Keratinocyte (primary cell): ENCODE data around the gene PIK3CD. TPM values are rescaled to one million over a fixed set of nuclear protein-coding genes. Genes with fewer than 3 reads are reported as not detected.
"Not testable (repeated sequence)": the region's sequence is repeated elsewhere in the genome, so short reads cannot be mapped to it uniquely, and the experiment has no call there.

Source experiments
- DNase-seq: peaks from one replicate; pipeline ENCODE4 v3.0.0-alpha.2; 2011; ENCODE audit warnings: low read depth, missing footprints, low spot score
- FAIRE-seq: peaks from 2 replicates; lab custom pipeline; 2011; peaks lifted over from hg19 to GRCh38; lab: Jason Lieb, UNC
- H2AFZ ChIP-seq: 2 replicates; pipeline ENCODE4 v1.6.0; 2012; ENCODE audit warnings: low read length, control low read depth, inconsistent platforms; ENCODE audit not compliant: control insufficient read depth
- H3K27ac ChIP-seq: 2 replicates; pipeline ENCODE4 v1.5.1; 2011; ENCODE audit warnings: low read length; ENCODE audit not compliant: control insufficient read depth, insufficient read depth
- H3K27me3 ChIP-seq: 3 replicates; pipeline ENCODE4 v1.6.0; 2011; ENCODE audit warnings: low read length; ENCODE audit not compliant: control insufficient read depth, insufficient read depth; ENCODE audit errors: extremely low read depth
- H3K36me3 ChIP-seq, 2 experiments: 2 replicates in 1 of 2; 3 replicates in 1 of 2; pipeline ENCODE4 v1.5.1; 2011; ENCODE audit warnings: low read length in 2 of 2, mild to moderate bottlenecking in 1 of 2; ENCODE audit not compliant: control insufficient read depth in 2 of 2, insufficient read depth in 2 of 2; ENCODE audit errors: extremely low read depth in 1 of 2
- H3K4me1 ChIP-seq: 3 replicates; pipeline ENCODE4 v1.5.1; 2011; ENCODE audit warnings: low read length; ENCODE audit not compliant: control insufficient read depth, insufficient read depth; ENCODE audit errors: extremely low read depth
- H3K4me2 ChIP-seq: 3 replicates; pipeline ENCODE4 v1.6.0; 2011; ENCODE audit warnings: low read depth, low read length; ENCODE audit not compliant: control insufficient read depth, insufficient read depth; ENCODE audit errors: extremely low read depth
- H3K4me3 ChIP-seq, 3 experiments: fragments of 200-600 bp in 1 of 3; sonication (generic) in 1 of 3; 2 replicates in 2 of 3; 3 replicates in 1 of 3; pipeline ENCODE4 v1.5.1; 2011 to 2016; ENCODE audit warnings: low read length in 3 of 3, mild to moderate bottlenecking in 3 of 3, control low read depth in 2 of 3, inconsistent platforms in 1 of 3, low read depth in 1 of 3, mixed read lengths in 1 of 3, mixed run types in 1 of 3, moderate library complexity in 1 of 3; ENCODE audit not compliant: control insufficient read depth in 2 of 3, insufficient read depth in 2 of 3; ENCODE audit errors: extremely low read depth in 1 of 3
- H3K79me2 ChIP-seq: 2 replicates; pipeline ENCODE4 v1.6.0; 2012; ENCODE audit warnings: low read length; ENCODE audit not compliant: control insufficient read depth, insufficient read depth
- H3K9ac ChIP-seq: 3 replicates; pipeline ENCODE4 v1.6.0; 2011; ENCODE audit warnings: low read length; ENCODE audit not compliant: control insufficient read depth, insufficient read depth; ENCODE audit errors: extremely low read depth
- H3K9me1 ChIP-seq: 3 replicates; pipeline ENCODE4 v1.6.0; 2011; ENCODE audit warnings: low read length; ENCODE audit not compliant: control insufficient read depth, insufficient read depth; ENCODE audit errors: extremely low read depth
- H3K9me3 ChIP-seq: 2 replicates; pipeline ENCODE4 v1.5.1; 2012; ENCODE audit warnings: low read depth, low read length; ENCODE audit not compliant: control insufficient read depth
- H4K20me1 ChIP-seq: 3 replicates; pipeline ENCODE4 v1.6.0; 2011; ENCODE audit warnings: low read length; ENCODE audit not compliant: control insufficient read depth, insufficient read depth; ENCODE audit errors: extremely low read depth
- EZH2 ChIP-seq: IDR thresholded peaks from one replicate; pipeline ENCODE4 v1.6.1; 2012; ENCODE audit warnings: inconsistent platforms, mild to moderate bottlenecking, low read length, moderate library complexity
- dilution Hi-C: fragments of 300-500 bp; cut with MboI; formaldehyde crosslinking; loops from one replicate; pipeline ENCODE4 v1.7.0; 2020; ENCODE audit warnings: low sequenced_read_pairs; ENCODE audit not compliant: extremely low pct_ligation_motif_present
- polyA plus RNA-seq, 5 experiments: library from polyadenylated mRNA; depleted of rRNA in 3 of 5; stranded (reverse) in 3 of 5; stranded (forward) in 1 of 5; unstranded in 1 of 5; fragments of >200 nt; gene quantifications; 1 replicate in 1 of 5; 2 replicates in 3 of 5; 3 replicates in 1 of 5; pipeline versions ENCODE4 v1.2.1 to v1.2.3, GENCODE V29; 2011 to 2012; ENCODE audit warnings: missing spikeins in 2 of 5, low read depth in 1 of 5, low replicate concordance in 1 of 5
- TF ChIP-seq, protein P1 (sequence below), 3 experiments: IDR thresholded peaks in 1 of 3; conservative IDR thresholded peaks in 1 of 3; optimal IDR thresholded peaks in 1 of 3; 2 replicates in 2 of 3; 3 replicates in 1 of 3; pipeline versions ENCODE3 to v1.5.1; 2011; ENCODE audit warnings: low read length in 3 of 3, mild to moderate bottlenecking in 3 of 3, moderate library complexity in 2 of 3, control low read depth in 1 of 3, inconsistent platforms in 1 of 3; ENCODE audit not compliant: insufficient read depth in 2 of 3; ENCODE audit errors: extremely low read depth in 1 of 3

PIK3CD gene
- polyA plus RNA-seq, 1 donor (not counting 4 experiments of a cell fraction or from before 2014, with no cell fraction given), result 7.8 TPM

DNA sequence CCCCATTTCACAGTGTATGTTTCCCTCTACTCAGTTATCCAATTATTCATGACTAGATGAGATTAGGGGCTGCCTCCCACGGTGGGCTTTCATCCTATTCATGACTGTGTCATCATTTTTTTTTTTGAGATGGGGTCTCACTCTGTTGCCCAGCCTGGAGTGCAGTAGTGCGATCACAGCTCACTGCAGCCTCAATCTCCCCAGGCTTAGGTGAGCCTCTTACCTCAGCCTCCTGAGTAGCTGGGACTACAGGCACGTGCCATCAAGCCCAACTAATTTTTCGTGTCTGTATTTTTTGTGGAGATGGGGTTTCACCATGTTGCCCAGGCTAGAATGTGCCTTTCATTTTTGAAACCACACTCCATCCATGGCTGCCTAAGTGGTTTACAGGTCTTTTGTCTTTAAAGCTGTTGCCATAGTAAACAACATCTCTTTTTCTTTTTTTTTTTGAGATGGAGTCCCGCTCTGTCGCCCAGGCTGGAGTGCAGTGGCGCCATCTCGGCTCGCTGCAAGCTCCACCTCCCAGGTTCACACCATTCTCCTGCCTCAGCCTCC lies 60.0 kb downstream of the PIK3CD start:
- FAIRE-seq (no peak), DNase-seq (no peak)
- Histone ChIP-seq H3K4me2 (no peak overlapping the region), H3K9ac (no peak overlapping the region), H3K9me1 (no peaks in the 10 kb centered on the region), H4K20me1 (no peaks in the 10 kb centered on the region), H3K4me1 (no peaks in the 10 kb centered on the region), H2AFZ (no peak overlapping the region), H3K79me2 (peaks cover 3% of the 10 kb centered on the region), H3K27me3 (no peaks in the 10 kb centered on the region), H3K9me3 (no peaks in the 10 kb centered on the region), H3K27ac (no peak overlapping the region), H3K4me3 (no peak overlapping the region), H3K36me3 (peaks cover 10 to 13% of the 10 kb centered on the region in 2 experiments)
- TF ChIP-seq, protein P1, sequence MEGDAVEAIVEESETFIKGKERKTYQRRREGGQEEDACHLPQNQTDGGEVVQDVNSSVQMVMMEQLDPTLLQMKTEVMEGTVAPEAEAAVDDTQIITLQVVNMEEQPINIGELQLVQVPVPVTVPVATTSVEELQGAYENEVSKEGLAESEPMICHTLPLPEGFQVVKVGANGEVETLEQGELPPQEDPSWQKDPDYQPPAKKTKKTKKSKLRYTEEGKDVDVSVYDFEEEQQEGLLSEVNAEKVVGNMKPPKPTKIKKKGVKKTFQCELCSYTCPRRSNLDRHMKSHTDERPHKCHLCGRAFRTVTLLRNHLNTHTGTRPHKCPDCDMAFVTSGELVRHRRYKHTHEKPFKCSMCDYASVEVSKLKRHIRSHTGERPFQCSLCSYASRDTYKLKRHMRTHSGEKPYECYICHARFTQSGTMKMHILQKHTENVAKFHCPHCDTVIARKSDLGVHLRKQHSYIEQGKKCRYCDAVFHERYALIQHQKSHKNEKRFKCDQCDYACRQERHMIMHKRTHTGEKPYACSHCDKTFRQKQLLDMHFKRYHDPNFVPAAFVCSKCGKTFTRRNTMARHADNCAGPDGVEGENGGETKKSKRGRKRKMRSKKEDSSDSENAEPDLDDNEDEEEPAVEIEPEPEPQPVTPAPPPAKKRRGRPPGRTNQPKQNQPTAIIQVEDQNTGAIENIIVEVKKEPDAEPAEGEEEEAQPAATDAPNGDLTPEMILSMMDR (optimal IDR thresholded peaks at IDR 0.05 in 1 of 3, IDR thresholded peaks at IDR 0.05 in 1 of 3, conservative IDR thresholded peaks at IDR 0.05 in 1 of 3; ENCODE audit: extremely low read depth in 1 of 3, insufficient read depth in 2 of 3, low read length in 3 of 3), result no peak
- no peak for TF ChIP-seq EZH2
- dilution Hi-C loops, result no loop called here

DNA sequence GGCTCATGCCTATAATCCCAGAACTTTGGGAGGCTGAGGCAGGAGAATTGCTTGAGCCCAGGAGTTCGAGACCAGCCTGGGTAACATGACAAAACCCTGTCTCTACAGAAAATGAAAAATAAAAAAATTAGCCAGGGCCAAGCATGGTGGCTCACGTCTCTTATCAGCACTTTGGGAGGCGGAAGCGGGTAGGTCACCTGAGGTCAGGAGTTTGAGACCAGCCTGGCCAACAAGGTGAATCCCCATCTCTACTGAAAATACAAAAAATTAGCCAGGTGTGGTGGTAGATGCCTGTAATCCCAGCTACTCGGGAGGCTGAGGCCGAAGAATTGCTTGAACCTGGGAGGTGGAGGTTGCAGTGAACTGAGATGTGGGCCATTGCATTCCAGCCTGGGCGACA lies 61.2 kb downstream of the PIK3CD start:
- not testable (repeated sequence) for FAIRE-seq

DNA sequence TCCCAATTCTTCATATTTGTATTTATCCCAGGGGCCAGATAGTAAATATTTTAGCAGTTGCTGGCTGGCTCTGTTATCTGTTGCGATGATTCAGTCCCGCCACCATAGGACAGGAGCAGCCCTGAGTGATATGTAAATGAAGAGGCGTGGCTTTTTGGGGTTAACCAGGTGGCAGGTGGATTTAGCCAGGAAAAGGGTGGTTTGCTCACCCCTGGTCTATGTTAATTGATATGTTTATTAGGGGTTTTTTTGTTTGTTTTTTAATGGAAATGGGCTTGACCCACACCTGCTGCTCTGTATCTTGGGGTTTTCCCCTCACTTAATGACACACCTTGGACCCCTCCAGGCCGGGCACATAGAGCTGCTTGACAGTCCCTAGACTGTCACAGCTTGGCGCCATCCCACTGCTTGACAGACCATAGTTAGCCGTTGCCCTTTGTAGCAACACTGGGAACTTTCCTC lies 62.8 kb downstream of the PIK3CD start:
- Histone ChIP-seq H3K4me1 (peaks cover 7% of the 10 kb centered on the region), H3K4me2 (no peak overlapping the region), H3K27ac (no peak overlapping the region), H3K36me3 (peaks cover 10 to 18% of the 10 kb centered on the region in 2 experiments), H3K9me1 (no peaks in the 10 kb centered on the region), H3K4me3 (no peak overlapping the region), H3K79me2 (no peaks in the 10 kb centered on the region), H3K9me3 (no peaks in the 10 kb centered on the region), H3K9ac (no peak overlapping the region), H4K20me1 (no peaks in the 10 kb centered on the region), H2AFZ (no peak overlapping the region), H3K27me3 (no peaks in the 10 kb centered on the region)
- DNase-seq (no peak), FAIRE-seq (no peak)
- dilution Hi-C loops, result no loop called here
- no peak for TF ChIP-seq EZH2
- TF ChIP-seq, protein P1 (optimal IDR thresholded peaks at IDR 0.05 in 1 of 3, IDR thresholded peaks at IDR 0.05 in 1 of 3, conservative IDR thresholded peaks at IDR 0.05 in 1 of 3; ENCODE audit: extremely low read depth in 1 of 3, insufficient read depth in 2 of 3, low read length in 3 of 3), result no peak

More for the DNA sequence above, 61.2 kb downstream of the PIK3CD start:
- H3K79me2 ChIP-seq, H3K4me2 ChIP-seq, H3K4me3 ChIP-seq, H3K9me1 ChIP-seq, dilution Hi-C loops, H3K9me3 ChIP-seq, H3K27me3 ChIP-seq, H3K4me1 ChIP-seq, H2AFZ ChIP-seq, H4K20me1 ChIP-seq, DNase-seq, H3K9ac ChIP-seq, H3K27ac ChIP-seq: not testable (repeated sequence)
- H3K36me3 ChIP-seq, result peaks cover 10 to 14% of the 10 kb centered on the region in 2 experiments
